Hepatocyte (in vitro differentiated cells): ENCODE results near the gene ACR.

ENCODE experiments used
- EZH2 ChIP-seq: fragments of 200-600 bp; sonication (generic); IDR thresholded peaks from 2 replicates; pipeline ENCODE4 v1.6.1; 2016; ENCODE audit warnings: antibody characterized with exemption, mild to moderate bottlenecking, borderline replicate concordance
- TF ChIP-seq, protein P1 (sequence below): fragments of 200-600 bp; sonication (generic); IDR thresholded peaks from 2 replicates; pipeline ENCODE4 v1.5.1; 2016; ENCODE audit warnings: antibody characterized with exemption, mild to moderate bottlenecking; ENCODE audit not compliant: poor library complexity

DNA sequence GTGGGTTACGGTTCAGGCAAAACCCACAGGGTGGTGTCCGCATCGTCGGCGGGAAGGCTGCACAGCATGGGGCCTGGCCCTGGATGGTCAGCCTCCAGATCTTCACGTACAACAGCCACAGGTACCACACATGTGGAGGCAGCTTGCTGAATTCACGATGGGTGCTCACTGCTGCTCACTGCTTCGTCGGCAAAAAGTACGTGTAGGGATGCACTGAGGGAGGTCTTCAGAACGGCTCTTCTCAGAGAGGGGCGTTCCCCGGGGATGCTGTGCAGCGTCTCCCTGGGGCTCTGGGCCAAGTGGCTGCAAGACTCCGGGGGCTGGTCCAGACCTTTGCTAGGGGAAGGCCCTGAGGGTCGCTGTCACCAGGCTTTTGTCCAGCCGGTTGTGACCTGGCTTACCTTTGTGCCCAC lies 1.3 kb downstream of the ACR start:
- TF ChIP-seq, protein P1, sequence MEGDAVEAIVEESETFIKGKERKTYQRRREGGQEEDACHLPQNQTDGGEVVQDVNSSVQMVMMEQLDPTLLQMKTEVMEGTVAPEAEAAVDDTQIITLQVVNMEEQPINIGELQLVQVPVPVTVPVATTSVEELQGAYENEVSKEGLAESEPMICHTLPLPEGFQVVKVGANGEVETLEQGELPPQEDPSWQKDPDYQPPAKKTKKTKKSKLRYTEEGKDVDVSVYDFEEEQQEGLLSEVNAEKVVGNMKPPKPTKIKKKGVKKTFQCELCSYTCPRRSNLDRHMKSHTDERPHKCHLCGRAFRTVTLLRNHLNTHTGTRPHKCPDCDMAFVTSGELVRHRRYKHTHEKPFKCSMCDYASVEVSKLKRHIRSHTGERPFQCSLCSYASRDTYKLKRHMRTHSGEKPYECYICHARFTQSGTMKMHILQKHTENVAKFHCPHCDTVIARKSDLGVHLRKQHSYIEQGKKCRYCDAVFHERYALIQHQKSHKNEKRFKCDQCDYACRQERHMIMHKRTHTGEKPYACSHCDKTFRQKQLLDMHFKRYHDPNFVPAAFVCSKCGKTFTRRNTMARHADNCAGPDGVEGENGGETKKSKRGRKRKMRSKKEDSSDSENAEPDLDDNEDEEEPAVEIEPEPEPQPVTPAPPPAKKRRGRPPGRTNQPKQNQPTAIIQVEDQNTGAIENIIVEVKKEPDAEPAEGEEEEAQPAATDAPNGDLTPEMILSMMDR, result no peak
- no peak for TF ChIP-seq EZH2
